ENCODE data around the gene HBA1.
"Not testable (repeated sequence)": the region's sequence is repeated elsewhere in the genome, so short reads cannot be mapped to it uniquely, and the experiment has no call there.

The HBA1 gene

DNA sequence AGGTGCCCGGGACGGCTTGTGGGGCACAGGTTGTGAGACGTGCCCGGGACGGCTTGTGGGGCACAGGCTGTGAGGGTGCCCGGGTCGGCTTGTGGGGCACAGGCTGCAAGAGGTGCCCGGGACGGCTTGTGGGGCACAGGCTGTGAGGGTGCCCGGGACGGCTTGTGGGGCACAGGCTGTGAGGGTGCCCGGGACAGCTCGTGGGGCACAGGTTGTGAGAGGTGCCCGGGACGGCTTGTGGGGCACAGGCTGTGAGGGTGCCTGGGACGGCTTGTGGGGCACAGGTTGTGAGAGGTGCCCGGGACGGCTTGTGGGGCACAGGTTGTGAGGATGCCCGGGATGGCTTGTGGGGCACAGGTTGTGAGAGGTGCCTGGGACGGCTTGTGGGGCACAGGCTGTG is 16.2 kb upstream of the HBA1 start:
- not testable (repeated sequence) for DNase-seq

- DNase-seq, result no peak
These were observed 15.7 kb upstream of the HBA1 start for GRCh38 chr16:160691-161190.

- DNase-seq, result no peak
These were observed 14.0 kb upstream of the HBA1 start for GRCh38 chr16:162271-162991.

GRCh38 chr16:163139-163538 is 13.3 kb upstream of the HBA1 start:
- not testable (repeated sequence) for DNase-seq

DNA sequence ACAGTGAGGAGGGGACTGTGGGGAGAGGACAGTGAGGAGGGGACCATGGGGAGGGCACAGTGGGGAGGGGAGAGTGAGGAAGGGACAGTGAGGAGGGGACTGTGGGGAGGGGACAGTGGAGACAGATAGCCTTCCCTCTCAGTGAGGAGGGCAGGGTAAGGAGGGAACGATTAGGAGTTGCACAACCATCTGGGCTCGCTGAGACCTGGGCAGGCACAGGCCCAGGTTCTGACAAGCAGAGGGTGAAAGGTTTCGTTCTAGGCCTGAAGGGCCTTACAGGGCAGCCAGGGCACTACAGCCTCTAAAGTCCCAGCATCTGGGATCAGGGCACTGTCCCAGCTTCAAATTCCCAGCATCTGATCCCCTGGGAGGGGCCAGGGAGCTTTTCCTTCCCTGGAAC is 12.8 kb upstream of the HBA1 start:
- DNase-seq, result not testable (repeated sequence)

DNA sequence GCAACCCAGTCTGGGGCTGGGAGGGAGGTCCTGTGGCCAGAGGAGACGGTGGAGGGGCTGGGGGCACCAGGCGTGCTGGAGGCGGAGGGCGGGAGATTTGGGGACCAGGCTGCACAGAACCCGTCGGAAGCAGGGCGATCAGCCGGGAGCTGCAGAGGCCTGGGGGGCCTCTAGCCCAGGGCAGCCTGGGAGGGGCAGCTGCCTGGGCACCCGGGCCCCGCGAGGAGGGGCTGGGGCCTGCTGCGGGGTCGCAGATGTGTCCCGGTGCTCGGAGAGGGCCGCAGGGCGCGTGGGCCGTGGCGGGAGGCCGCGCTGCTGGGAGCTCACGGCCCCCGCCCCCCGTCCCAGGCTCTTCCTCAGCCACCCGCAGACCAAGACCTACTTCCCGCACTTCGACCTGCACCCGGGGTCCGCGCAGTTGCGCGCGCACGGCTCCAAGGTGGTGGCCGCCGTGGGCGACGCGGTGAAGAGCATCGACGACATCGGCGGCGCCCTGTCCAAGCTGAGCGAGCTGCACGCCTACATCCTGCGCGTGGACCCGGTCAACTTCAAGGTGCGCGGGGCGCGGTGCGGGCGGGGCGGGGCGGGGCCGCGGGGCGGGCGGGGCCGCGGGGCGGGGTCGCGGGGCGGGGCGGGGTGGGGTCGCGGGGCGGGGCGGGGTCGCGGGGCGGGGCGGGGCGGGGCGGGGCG is 12.2 kb upstream of the HBA1 start:
- DNase-seq, result not testable (repeated sequence)

DNA sequence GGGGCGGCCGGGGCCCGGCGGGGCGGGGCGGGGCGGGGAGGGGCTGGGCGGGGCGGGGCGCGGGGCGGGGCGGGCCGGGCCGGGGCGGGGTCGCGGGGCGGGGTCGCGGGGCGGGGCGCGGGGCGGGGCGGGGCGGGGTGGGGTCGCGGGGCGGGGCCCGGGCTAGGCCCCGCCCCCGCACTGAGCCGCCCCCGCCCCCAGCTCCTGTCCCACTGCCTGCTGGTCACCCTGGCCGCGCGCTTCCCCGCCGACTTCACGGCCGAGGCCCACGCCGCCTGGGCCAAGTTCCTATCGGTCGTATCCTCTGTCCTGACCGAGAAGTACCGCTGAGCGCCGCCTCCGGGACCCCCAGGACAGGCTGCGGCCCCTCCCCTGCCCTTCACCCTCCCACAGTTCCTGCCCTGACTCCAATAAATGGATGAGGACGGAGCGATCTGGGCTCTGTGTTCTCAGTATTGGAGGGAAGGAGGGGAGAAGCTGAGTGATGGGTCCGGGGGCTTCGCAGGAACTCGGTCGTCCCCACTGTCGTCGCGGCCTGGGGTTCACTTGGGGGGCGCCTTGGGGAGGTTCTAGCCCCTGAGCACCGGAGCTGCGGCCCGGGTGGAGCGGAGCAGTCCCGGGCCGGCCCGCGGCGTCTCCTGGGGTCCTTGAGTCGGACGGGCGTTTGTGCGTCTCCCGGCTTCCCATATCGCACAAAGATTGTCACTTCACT is 11.5 kb upstream of the HBA1 start:
- peak in 2 of 4 experiments; percentile 26 to 50 for DNase-seq

GRCh38 chr16:165539-166374 is 10.7 kb upstream of the HBA1 start, which contains the start of gene HBM:
HBM (plus strand) TSS chr16:165978; CDS start chr16:165998, 20 bp downstream.
- DNase-seq, result no peak

DNA sequence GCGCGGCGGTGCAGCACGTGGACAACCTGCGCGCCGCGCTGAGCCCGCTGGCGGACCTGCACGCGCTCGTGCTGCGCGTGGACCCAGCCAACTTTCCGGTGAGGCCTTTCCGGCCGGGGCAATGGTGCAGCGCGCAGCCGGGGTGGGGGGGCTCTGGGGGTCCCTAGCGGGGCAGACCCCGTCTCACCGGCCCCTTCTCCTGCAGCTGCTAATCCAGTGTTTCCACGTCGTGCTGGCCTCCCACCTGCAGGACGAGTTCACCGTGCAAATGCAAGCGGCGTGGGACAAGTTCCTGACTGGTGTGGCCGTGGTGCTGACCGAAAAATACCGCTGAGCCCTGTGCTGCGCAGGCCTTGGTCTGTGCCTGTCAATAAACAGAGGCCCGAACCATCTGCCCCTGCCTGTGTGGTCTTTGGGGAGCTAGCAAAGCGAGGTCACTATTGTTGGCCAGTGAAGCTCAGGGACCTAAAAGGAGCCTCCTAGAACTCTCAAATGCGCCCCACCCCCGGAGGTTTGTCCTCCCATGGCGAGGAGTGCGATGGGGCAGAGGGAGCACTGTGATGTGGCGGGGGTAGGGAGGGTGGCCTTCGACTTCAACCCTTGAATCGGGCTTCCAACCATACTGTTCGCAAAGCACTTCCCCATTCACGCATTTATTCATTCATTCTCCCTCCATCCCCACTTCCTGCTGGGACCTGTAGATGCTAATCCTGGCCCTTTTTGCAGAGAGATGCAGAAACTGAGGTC is 9.9 kb upstream of the HBA1 start:
- DNase-seq, result no peak

DNA sequence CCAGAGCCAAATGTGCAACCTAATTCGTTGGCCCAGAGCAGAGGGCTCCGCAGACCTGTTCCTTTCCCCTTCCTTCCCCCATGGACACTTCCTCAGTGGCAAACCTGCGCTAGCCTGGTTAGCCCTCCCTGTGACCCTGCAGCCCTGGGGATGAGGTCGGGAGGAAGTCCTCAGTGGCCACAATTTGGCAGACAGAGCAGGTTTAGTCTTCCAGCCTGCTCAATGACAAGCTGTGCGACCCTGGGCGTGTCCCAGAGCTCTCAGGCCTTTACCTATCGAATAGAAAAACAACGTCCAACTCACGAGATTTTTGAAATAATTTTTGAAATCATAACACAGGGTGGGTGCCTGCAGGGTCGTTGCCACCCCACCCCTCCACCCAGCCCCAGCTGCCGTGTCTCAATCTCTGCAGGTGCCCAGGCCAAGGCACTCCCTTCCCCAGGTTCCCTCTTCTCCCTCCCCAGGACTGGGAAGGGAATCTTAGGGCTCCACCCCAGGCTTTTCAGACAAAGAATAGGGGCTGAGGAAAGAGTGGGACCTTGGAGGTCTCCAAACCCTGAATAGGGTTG is 9.3 kb upstream of the HBA1 start:
- DNase-seq, result no peak

DNA sequence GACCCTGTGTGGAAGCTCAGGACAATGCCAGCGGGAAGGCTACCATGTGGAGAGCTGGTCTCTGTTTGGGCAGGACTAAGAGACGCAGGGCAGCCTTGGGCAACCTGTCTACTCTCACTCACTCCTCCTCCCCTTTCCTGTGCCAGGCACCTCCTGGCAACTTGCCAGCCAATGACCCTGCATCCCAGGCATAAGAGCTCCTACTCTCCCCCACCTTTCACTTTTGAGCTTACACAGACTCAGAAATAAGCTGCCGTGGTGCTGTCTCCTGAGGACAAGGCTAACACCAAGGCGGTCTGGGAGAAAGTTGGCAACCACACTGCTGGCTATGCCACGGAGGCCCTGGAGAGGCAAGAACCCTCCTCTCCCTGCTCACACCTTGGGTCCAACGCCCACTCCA is 8.1 kb upstream of the HBA1 start:
- DNase-seq, result no peak

DNA sequence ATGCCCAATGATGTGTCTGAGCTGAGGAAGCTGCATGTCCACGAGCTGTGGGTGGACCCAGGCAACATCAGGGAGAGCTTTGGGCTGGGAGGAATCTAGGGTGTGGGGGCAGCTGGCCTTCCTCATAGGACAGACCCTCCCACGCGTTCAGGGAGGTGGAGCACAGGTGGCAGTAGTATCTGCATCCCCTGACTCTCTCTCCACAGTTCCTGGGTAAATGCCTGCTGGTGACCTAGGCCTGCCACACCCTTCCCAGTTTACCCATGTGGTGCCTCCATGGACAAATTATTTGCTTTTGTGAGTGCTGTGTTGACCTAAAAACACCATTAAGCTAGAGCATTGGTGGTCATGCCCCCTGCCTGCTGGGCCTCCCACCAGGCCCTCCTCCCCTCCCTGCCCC is 7.5 kb upstream of the HBA1 start:
- no peak for DNase-seq

GRCh38 chr16:170088-170507 is 6.4 kb upstream of the HBA1 start:
- peak in 3 of 4 experiments; percentile 20 to 46 (median 33) for DNase-seq

DNA sequence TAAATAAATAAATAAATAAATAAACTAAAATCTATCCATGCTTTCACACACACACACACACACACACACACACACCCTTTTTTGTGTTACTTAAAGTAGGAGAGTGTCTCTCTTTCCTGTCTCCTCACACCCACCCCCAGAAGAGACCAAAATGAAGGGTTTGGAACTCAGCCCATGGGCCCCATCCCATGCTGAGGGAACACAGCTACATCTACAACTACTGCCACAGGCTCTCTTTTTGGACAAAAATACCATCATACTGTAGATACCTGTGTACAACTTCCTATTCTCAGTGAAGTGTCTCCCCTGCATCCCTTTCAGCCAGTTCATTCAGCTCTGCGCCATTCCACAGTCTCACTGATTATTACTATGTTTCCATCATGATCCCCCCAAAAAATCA is 5.7 kb upstream of the HBA1 start:
- DNase-seq, result no peak

GRCh38 chr16:172374-172941 is 4.0 kb upstream of the HBA1 start, which contains the start of gene HBA2:
HBA2 (plus strand) TSS chr16:172876; CDS start chr16:172913, 37 bp downstream.
- not testable (repeated sequence) for DNase-seq

- DNase-seq, result not testable (repeated sequence)
These were observed 3.1 kb upstream of the HBA1 start for GRCh38 chr16:173211-173854.

DNA sequence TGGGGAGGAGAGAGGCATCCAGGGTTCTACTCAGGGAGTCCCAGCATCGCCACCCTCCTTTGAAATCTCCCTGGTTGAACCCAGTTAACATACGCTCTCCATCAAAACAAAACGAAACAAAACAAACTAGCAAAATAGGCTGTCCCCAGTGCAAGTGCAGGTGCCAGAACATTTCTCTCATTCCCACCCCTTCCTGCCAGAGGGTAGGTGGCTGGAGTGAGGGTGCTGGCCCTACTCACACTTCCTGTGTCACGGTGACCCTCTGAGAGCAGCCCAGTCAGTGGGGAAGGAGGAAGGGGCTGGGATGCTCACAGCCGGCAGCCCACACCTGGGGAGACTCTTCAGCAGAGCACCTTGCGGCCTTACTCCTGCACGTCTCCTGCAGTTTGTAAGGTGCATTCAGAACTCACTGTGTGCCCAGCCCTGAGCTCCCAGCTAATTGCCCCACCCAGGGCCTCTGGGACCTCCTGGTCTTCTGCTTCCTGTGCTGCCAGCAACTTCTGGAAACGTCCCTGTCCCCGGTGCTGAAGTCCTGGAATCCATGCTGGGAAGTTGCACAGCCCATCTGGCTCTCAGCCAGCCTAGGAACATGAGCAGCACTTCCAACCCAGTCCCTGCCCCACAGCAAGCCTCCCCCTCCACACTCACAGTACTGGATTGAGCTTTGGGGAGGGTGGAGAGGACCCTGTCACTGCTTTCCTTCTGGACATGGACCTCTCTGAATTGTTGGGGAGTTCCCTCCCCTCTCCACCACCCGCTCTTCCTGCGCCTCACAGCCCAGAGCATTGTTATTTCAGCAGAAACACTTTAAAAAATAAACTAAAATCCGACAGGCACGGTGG is 2.3 kb upstream of the HBA1 start:
- not testable (repeated sequence) for DNase-seq

- peak in 3 of 4 experiments; percentile 38 to 58 (median 52) for DNase-seq
These were observed 1.2 kb upstream of the HBA1 start for GRCh38 chr16:175011-175949.
